ENCODE data around the gene CRTAC1.

Gene CRTAC1

GRCh38 chr10:97999066-97999922 lies 31.1 kb downstream of the CRTAC1 start:
- Histone ChIP-seq H3K4me3 (ENCODE audit: low read depth, low read length) (no peak overlapping the region), H3K36me3 (ENCODE audit: control insufficient read depth, insufficient read depth, low read length) (no peaks in the 10 kb centered on the region), H3K9me3 (ENCODE audit: control insufficient read depth, low read length) (no peaks in the 10 kb centered on the region), H3K4me1 (no peaks in the 10 kb centered on the region), H3K27me3 (ENCODE audit: control insufficient read depth, insufficient read depth, low read length) (no peaks in the 10 kb centered on the region), H3K4me2 (ENCODE audit: low read length) (no peak overlapping the region), H3K27ac (no peak overlapping the region), H3K79me2 (no peaks in the 10 kb centered on the region), H3K9ac (no peak overlapping the region), H2AFZ (no peak overlapping the region)
- no peak for TF ChIP-seq CTCF (IDR thresholded peaks at IDR 0.05)

GRCh38 chr10:97991871-97992270 lies 38.5 kb downstream of the CRTAC1 start:
- Histone ChIP-seq H3K4me3 (ENCODE audit: low read depth, low read length) (no peak overlapping the region), H2AFZ (no peak overlapping the region), H3K9ac (no peak overlapping the region), H3K27ac (no peak overlapping the region), H3K9me3 (ENCODE audit: control insufficient read depth, low read length) (no peaks in the 10 kb centered on the region), H3K36me3 (ENCODE audit: control insufficient read depth, insufficient read depth, low read length) (no peaks in the 10 kb centered on the region), H3K27me3 (ENCODE audit: control insufficient read depth, insufficient read depth, low read length) (no peaks in the 10 kb centered on the region), H3K4me1 (no peaks in the 10 kb centered on the region), H3K4me2 (ENCODE audit: low read length) (no peak overlapping the region), H3K79me2 (no peaks in the 10 kb centered on the region)
- TF ChIP-seq CTCF (IDR thresholded peaks at IDR 0.05), result no peak

GRCh38 chr10:97981816-97982215 lies 48.6 kb downstream of the CRTAC1 start:
- Histone ChIP-seq H3K4me3 (ENCODE audit: low read depth, low read length) (no peak overlapping the region), H3K9ac (no peak overlapping the region), H3K4me1 (no peaks in the 10 kb centered on the region), H3K4me2 (ENCODE audit: low read length) (no peak overlapping the region), H2AFZ (no peak overlapping the region), H3K27me3 (ENCODE audit: control insufficient read depth, insufficient read depth, low read length) (no peaks in the 10 kb centered on the region), H3K27ac (no peak overlapping the region), H3K9me3 (ENCODE audit: control insufficient read depth, low read length) (no peaks in the 10 kb centered on the region), H3K79me2 (no peaks in the 10 kb centered on the region), H3K36me3 (ENCODE audit: control insufficient read depth, insufficient read depth, low read length) (no peaks in the 10 kb centered on the region)
- TF ChIP-seq CTCF (IDR thresholded peaks at IDR 0.05), result no peak

GRCh38 chr10:97977673-97978072 lies 52.7 kb downstream of the CRTAC1 start:
- no peak overlapping the region for H3K9ac ChIP-seq
- no peak overlapping the region for H3K4me2 ChIP-seq (ENCODE audit: low read length)
- no peak for TF ChIP-seq CTCF (IDR thresholded peaks at IDR 0.05)
- no peak overlapping the region for H2AFZ ChIP-seq
- no peaks in the 10 kb centered on the region for H3K36me3 ChIP-seq (ENCODE audit: control insufficient read depth, insufficient read depth, low read length)
- H3K79me2 ChIP-seq, result no peaks in the 10 kb centered on the region
- H3K9me3 ChIP-seq (ENCODE audit: control insufficient read depth, low read length), result no peaks in the 10 kb centered on the region
- no peaks in the 10 kb centered on the region for H3K27me3 ChIP-seq (ENCODE audit: control insufficient read depth, insufficient read depth, low read length)
- no peak overlapping the region for H3K4me3 ChIP-seq (ENCODE audit: low read depth, low read length)
- H3K4me1 ChIP-seq, result no peaks in the 10 kb centered on the region
- H3K27ac ChIP-seq, result no peak overlapping the region

GRCh38 chr10:97975598-97975997 lies 54.8 kb downstream of the CRTAC1 start:
- H3K9ac ChIP-seq, result no peak overlapping the region
- peaks cover 4% of the 10 kb centered on the region for H3K27me3 ChIP-seq (ENCODE audit: control insufficient read depth, insufficient read depth, low read length)
- no peak for TF ChIP-seq CTCF (IDR thresholded peaks at IDR 0.05)
- no peaks in the 10 kb centered on the region for H3K79me2 ChIP-seq
- no peak overlapping the region for H3K4me2 ChIP-seq (ENCODE audit: low read length)
- no peak overlapping the region for H2AFZ ChIP-seq
- H3K4me3 ChIP-seq (ENCODE audit: low read depth, low read length), result no peak overlapping the region
- H3K4me1 ChIP-seq, result no peaks in the 10 kb centered on the region
- H3K36me3 ChIP-seq (ENCODE audit: control insufficient read depth, insufficient read depth, low read length), result no peaks in the 10 kb centered on the region
- no peak overlapping the region for H3K27ac ChIP-seq
- no peaks in the 10 kb centered on the region for H3K9me3 ChIP-seq (ENCODE audit: control insufficient read depth, low read length)
